SK-N-SH (cell line): ENCODE results near the gene NRCAM. TPM values are rescaled to one million over a fixed set of nuclear protein-coding genes. Genes with fewer than 3 reads are reported as not detected.

Experiments
- CTCF ChIA-PET: fragments of 300-600, 350-600 bp; formaldehyde crosslinking; extraction: SDS; loops from one replicate; lab custom pipeline; 2021; lab: Yijun Ruan, JAX
- POLR2A ChIA-PET: fragments of 350-600 bp; sonication (Branson Sonifier 250); formaldehyde crosslinking; extraction: SDS; loops from one replicate; lab custom pipeline; 2020; ENCODE audit warnings: antibody characterized with exemption, inconsistent platforms; lab: Yijun Ruan, JAX
- DNase-seq: peaks from one replicate; pipeline ENCODE4 v3.0.0; 2012
- H2AFZ ChIP-seq: fragments of 200-600 bp; sonication (generic); 2 replicates; pipeline ENCODE4 v1.8.1; 2016; ENCODE audit warnings: antibody characterized with exemption, mild to moderate bottlenecking, low read depth
- H3F3A ChIP-seq: fragments of 200-600 bp; sonication (generic); replicated peaks from 2 replicates; pipeline ENCODE3; 2016; ENCODE audit warnings: antibody characterized with exemption, mild to moderate bottlenecking; ENCODE audit not compliant: insufficient read depth
- H3K27ac ChIP-seq, 2 experiments: fragments of 200-500 bp in 1 of 2; fragments of 200-600 bp in 1 of 2; sonication (Bioruptor generic) in 1 of 2; sonication (generic), shearing (Covaris generic) in 1 of 2; 2 replicates each; pipeline versions ENCODE4 v1.5.1 to v1.6.1; 2014 to 2016; ENCODE audit warnings: low read depth in 2 of 2, inconsistent platforms in 1 of 2, low read length in 1 of 2, mild to moderate bottlenecking in 1 of 2, mixed read lengths in 1 of 2
- H3K27me3 ChIP-seq: fragments of 200-600 bp; sonication (generic), shearing (Covaris generic); 2 replicates; pipeline ENCODE4 v1.6.1; 2016; ENCODE audit warnings: mixed run types; ENCODE audit not compliant: insufficient read depth
- H3K36me3 ChIP-seq, 2 experiments: fragments of 200-500 bp in 1 of 2; fragments of 200-600 bp in 1 of 2; sonication (Bioruptor generic) in 1 of 2; sonication (generic) in 1 of 2; replicated peaks in 1 of 2; 2 replicates each; pipeline versions ENCODE3 to v1.5.1; 2014 to 2016; ENCODE audit warnings: low read length in 1 of 2, mild to moderate bottlenecking in 1 of 2; ENCODE audit not compliant: insufficient read depth in 2 of 2, control insufficient read depth in 1 of 2
- H3K4me1 ChIP-seq, 2 experiments: fragments of 200-500 bp in 1 of 2; fragments of 200-600 bp in 1 of 2; sonication (Bioruptor generic) in 1 of 2; sonication (generic), shearing (Covaris generic) in 1 of 2; 2 replicates each; pipeline versions ENCODE4 v1.5.1 to v1.6.1; 2014 to 2016; ENCODE audit warnings: low read depth in 1 of 2, low read length in 1 of 2, mixed run types in 1 of 2; ENCODE audit not compliant: insufficient read depth in 2 of 2, control insufficient read depth in 1 of 2
- H3K4me2 ChIP-seq: fragments of 200-600 bp; sonication (generic), shearing (Covaris generic); 2 replicates; pipeline ENCODE4 v1.6.1; 2017; ENCODE audit warnings: mixed run types
- H3K4me3 ChIP-seq, 2 experiments: fragments of 200-500 bp in 1 of 2; fragments of 200-600 bp in 1 of 2; sonication (Bioruptor generic) in 1 of 2; sonication (generic), shearing (Covaris generic) in 1 of 2; 2 replicates each; pipeline versions ENCODE4 v1.5.1 to v1.8.1; 2014 to 2016; ENCODE audit warnings: low read depth in 2 of 2, inconsistent platforms in 1 of 2, low read length in 1 of 2, mild to moderate bottlenecking in 1 of 2, mixed read lengths in 1 of 2, moderate library complexity in 1 of 2
- H3K79me2 ChIP-seq: fragments of 200-600 bp; sonication (generic); 2 replicates; pipeline ENCODE4 v1.8.1; 2017; ENCODE audit warnings: mild to moderate bottlenecking; ENCODE audit not compliant: insufficient read depth
- H3K9ac ChIP-seq: fragments of 200-600 bp; sonication (generic); 2 replicates; pipeline ENCODE4 v1.6.1; 2017; ENCODE audit warnings: mixed run types
- H3K9me2 ChIP-seq: fragments of 200-600 bp; sonication (generic); 2 replicates; pipeline ENCODE4 v1.6.1; 2017; ENCODE audit warnings: mixed run types
- H3K9me3 ChIP-seq: fragments of 200-600 bp; sonication (generic); 2 replicates; pipeline ENCODE4 v1.6.1; 2017; ENCODE audit warnings: mixed run types, mild to moderate bottlenecking, moderate library complexity
- H4K20me1 ChIP-seq: fragments of 200-600 bp; sonication (generic); 2 replicates; pipeline ENCODE4 v1.6.1; 2017; ENCODE audit warnings: mild to moderate bottlenecking, mixed run types; ENCODE audit not compliant: insufficient read depth
- ELF1 ChIP-seq: IDR thresholded peaks from 2 replicates; pipeline ENCODE4 v1.4.0; 2012
- EP300 ChIP-seq, 2 experiments: IDR thresholded peaks; 2 replicates each; pipeline versions ENCODE4 v1.4.0 to v1.6.1; 2012; ENCODE audit warnings: borderline replicate concordance in 1 of 2, low read depth in 1 of 2, low read length in 1 of 2
- EZH2phosphoT487 ChIP-seq: fragments of 200-600 bp; sonication (generic); IDR thresholded peaks from 2 replicates; pipeline ENCODE4 v1.6.1; 2017; ENCODE audit warnings: low read depth, mixed run types, mild to moderate bottlenecking, antibody characterized with exemption, moderate library complexity, borderline replicate concordance
- FOXJ3 ChIP-seq: sonication (generic); formaldehyde crosslinking; IDR thresholded peaks from 2 replicates; pipeline ENCODE4 v1.5.1; 2020; ENCODE audit warnings: mild to moderate bottlenecking, missing genetic modification reagents
- GATA2 ChIP-seq: sonication (generic); formaldehyde crosslinking; IDR thresholded peaks from 2 replicates; pipeline ENCODE4 v1.5.0; 2020; ENCODE audit warnings: mild to moderate bottlenecking, missing genetic modification reagents
- MEF2A ChIP-seq: IDR thresholded peaks from 2 replicates; pipeline ENCODE4 v1.4.0; 2012; ENCODE audit warnings: low read depth, borderline replicate concordance
- MXI1 ChIP-seq: IDR thresholded peaks from 2 replicates; pipeline ENCODE4 v1.6.1; 2012; ENCODE audit warnings: mild to moderate bottlenecking, low read depth, low read length, improper control_type of control experiment
- NFIC ChIP-seq: IDR thresholded peaks from 2 replicates; pipeline ENCODE4 v1.4.0; 2012; ENCODE audit warnings: borderline replicate concordance
- POLR2AphosphoS5 ChIP-seq: IDR thresholded peaks from 2 replicates; pipeline ENCODE4 v1.6.1; 2012; ENCODE audit warnings: low read depth, low read length
- RCOR1 ChIP-seq: fragments of 150-350 bp; IDR thresholded peaks from 2 replicates; pipeline ENCODE4 v1.6.1; 2017; ENCODE audit warnings: antibody characterized with exemption, low read length
- RFX5 ChIP-seq: IDR thresholded peaks from 2 replicates; pipeline ENCODE4 v1.6.1; 2012; ENCODE audit warnings: mild to moderate bottlenecking, improper control_type of control experiment, low read length
- SIN3A ChIP-seq: IDR thresholded peaks from 2 replicates; pipeline ENCODE4 v1.6.1; 2012; ENCODE audit warnings: low read depth, mild to moderate bottlenecking, low read length, moderate library complexity, borderline replicate concordance
- SMC3 ChIP-seq: IDR thresholded peaks from 2 replicates; pipeline ENCODE4 v1.6.1; 2012; ENCODE audit warnings: low read depth, low read length, improper control_type of control experiment
- WGBS: methylation state at CpG from one replicate; pipeline ENCODE4 v1.1.6; 2017; ENCODE audit warnings: low lambda C conversion rate; 5-methylcytosine and 5-hydroxymethylcytosine counted together
- polyA plus RNA-seq, 3 experiments: library from polyadenylated mRNA; depleted of rRNA; stranded (reverse); fragments of >200 nt; gene quantifications; 2 replicates each; pipeline ENCODE4 v1.2.3, GENCODE V29; 2012
- TF ChIP-seq, protein P1 (sequence below): IDR thresholded peaks from 2 replicates; pipeline ENCODE4 v1.4.0; 2012; ENCODE audit warnings: low read depth, borderline replicate concordance
- TF ChIP-seq, protein P2 (sequence below): fragments of 150-350 bp; IDR thresholded peaks from 2 replicates; pipeline ENCODE4 v1.6.1; 2016; ENCODE audit warnings: mild to moderate bottlenecking, low read depth, low read length
- TF ChIP-seq, protein P3 (sequence below): fragments of 150-350 bp; IDR thresholded peaks from 2 replicates; pipeline ENCODE4 v1.6.1; 2017; ENCODE audit warnings: antibody characterized with exemption, low read length, low read depth, borderline replicate concordance
- TF ChIP-seq, protein P4 (sequence below): IDR thresholded peaks from 2 replicates; pipeline ENCODE4; 2012

The NRCAM gene
- polyA plus RNA-seq, 1 of the 3 experiments (the other 2 are of a cell fraction): 1.1 TPM

DNA sequence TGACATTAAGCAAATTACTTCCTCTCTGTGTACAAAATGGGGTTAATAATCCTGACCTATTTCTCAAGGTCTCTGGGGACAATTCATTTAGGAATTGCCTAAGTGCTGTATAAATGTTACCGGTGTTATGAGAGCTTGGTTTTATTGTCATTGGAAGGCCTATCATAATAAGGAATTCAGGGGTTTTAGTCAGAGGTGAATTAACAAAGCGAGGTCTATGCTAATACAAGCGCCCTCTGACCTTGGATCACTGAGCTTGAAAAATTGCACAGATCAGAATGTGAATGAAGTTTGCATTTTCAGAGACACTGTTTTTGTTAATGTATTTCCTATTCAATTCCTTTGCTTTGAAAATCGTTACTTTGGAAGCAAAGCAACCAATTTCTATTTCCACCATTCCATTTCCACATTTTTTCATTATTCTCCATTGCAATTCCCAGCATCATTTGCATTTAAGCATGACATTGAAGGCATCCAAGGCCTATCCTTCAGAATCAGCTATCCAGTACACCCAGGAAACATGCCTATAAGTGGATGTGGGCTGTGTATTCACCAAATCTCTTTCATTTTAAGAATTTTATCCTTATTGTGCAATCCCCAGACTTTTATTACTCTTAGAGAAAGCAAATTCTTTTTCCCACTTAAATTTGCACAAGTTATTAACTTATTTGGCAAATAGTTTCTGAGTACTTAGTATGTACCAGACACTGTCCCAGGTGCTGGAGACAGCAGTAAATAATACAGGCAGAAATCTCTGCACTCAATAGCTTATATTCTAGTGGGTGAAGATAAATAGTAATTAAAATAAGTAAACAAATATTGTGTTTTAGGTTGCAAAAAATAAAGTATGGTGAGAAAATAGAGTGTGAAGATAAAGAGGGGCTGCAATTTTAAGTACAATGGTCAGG is 133.1 kb downstream of the NRCAM start:
- Histone ChIP-seq H3K4me3 (no peak overlapping the region), H3K27me3 (no peaks in the 10 kb centered on the region), H3K9ac (no peak overlapping the region), H3F3A (no peaks in the 10 kb centered on the region), H3K4me1 (peaks cover 0 to 23% of the 10 kb centered on the region in 2 experiments; a peak in 2 of 4 replicates), H2AFZ (no peak overlapping the region), H3K9me2 (no peaks in the 10 kb centered on the region), H3K4me2 (no peak overlapping the region), H3K79me2 (no peaks in the 10 kb centered on the region), H3K27ac (peak overlapping the region in 1 of 2 experiments; percentile 18; a peak in 1 of 4 replicates), H3K36me3 (no peaks in the 10 kb centered on the region), H4K20me1 (no peaks in the 10 kb centered on the region), H3K9me3 (no peaks in the 10 kb centered on the region)
- no peak for TF ChIP-seq ELF1
- TF ChIP-seq SMC3: no peak
- TF ChIP-seq MEF2A: no peak
- TF ChIP-seq MXI1: no peak
- no peak for TF ChIP-seq NFIC
- TF ChIP-seq, protein P1, sequence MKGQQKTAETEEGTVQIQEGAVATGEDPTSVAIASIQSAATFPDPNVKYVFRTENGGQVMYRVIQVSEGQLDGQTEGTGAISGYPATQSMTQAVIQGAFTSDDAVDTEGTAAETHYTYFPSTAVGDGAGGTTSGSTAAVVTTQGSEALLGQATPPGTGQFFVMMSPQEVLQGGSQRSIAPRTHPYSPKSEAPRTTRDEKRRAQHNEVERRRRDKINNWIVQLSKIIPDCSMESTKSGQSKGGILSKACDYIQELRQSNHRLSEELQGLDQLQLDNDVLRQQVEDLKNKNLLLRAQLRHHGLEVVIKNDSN: no peak
- no peak for TF ChIP-seq SIN3A
- TF ChIP-seq RFX5: no peak
- POLR2A ChIA-PET: no interaction called here
- DNase-seq: no peak
- CTCF ChIA-PET: interaction anchor here (0.8 to 1.7 kb wide), 7 partner anchors 12 to 133 kb away, joined by 3 to 13 read pairs (median 4); partner anchors contain the start of gene NRCAM
- WGBS: 57% methylated on average over 4 of the region's 4 CpGs

DNA sequence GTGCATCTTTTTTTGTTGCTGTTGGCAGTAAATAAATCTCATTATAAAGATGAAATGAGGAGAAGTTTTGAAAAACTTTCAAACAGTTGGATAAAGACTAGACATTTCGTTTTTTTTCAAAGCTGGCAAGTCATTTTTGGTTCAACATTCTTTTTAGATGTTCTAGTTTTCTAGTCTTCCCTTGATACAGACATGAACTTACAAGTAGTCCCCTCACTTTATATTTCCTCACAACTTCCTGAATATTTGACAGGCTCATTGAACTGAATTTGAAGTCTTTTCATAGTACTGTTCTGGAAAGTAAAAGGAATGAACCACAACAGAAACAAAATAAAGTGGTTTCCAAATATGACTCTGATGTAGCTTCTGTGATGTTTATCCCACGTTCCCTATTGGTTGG is 134.2 kb downstream of the NRCAM start:
- Histone ChIP-seq H3K4me1 (peaks cover 0 to 14% of the 10 kb centered on the region in 2 experiments; a peak in 2 of 4 replicates), H3K79me2 (no peaks in the 10 kb centered on the region), H2AFZ (no peak overlapping the region), H3K9ac (no peak overlapping the region), H3K9me2 (no peaks in the 10 kb centered on the region), H3K4me2 (no peak overlapping the region), H3K36me3 (no peaks in the 10 kb centered on the region), H4K20me1 (no peaks in the 10 kb centered on the region), H3K27me3 (no peaks in the 10 kb centered on the region), H3K4me3 (no peak overlapping the region), H3F3A (no peaks in the 10 kb centered on the region), H3K9me3 (no peaks in the 10 kb centered on the region), H3K27ac (no peak overlapping the region; a peak in 1 of 4 replicates)
- TF ChIP-seq EZH2phosphoT487 (no peak), POLR2AphosphoS5 (no peak), GATA2 (CRISPR knock-in tag) (no peak), RCOR1 (no peak), EP300 (IDR thresholded peaks at IDR 0.05; ENCODE audit: borderline replicate concordance in 1 of 2, low read depth in 1 of 2, low read length in 1 of 2) (no peak), FOXJ3 (CRISPR knock-in tag) (no peak)
- TF ChIP-seq, protein P2, sequence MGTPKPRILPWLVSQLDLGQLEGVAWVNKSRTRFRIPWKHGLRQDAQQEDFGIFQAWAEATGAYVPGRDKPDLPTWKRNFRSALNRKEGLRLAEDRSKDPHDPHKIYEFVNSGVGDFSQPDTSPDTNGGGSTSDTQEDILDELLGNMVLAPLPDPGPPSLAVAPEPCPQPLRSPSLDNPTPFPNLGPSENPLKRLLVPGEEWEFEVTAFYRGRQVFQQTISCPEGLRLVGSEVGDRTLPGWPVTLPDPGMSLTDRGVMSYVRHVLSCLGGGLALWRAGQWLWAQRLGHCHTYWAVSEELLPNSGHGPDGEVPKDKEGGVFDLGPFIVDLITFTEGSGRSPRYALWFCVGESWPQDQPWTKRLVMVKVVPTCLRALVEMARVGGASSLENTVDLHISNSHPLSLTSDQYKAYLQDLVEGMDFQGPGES: no peak
- TF ChIP-seq, protein P3, sequence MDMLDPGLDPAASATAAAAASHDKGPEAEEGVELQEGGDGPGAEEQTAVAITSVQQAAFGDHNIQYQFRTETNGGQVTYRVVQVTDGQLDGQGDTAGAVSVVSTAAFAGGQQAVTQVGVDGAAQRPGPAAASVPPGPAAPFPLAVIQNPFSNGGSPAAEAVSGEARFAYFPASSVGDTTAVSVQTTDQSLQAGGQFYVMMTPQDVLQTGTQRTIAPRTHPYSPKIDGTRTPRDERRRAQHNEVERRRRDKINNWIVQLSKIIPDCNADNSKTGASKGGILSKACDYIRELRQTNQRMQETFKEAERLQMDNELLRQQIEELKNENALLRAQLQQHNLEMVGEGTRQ: no peak
- TF ChIP-seq, protein P4, sequence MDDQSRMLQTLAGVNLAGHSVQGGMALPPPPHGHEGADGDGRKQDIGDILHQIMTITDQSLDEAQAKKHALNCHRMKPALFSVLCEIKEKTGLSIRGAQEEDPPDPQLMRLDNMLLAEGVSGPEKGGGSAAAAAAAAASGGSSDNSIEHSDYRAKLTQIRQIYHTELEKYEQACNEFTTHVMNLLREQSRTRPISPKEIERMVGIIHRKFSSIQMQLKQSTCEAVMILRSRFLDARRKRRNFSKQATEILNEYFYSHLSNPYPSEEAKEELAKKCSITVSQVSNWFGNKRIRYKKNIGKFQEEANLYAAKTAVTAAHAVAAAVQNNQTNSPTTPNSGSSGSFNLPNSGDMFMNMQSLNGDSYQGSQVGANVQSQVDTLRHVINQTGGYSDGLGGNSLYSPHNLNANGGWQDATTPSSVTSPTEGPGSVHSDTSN: no peak
- no peak for DNase-seq
- ChIA-PET POLR2A (no interaction called here), CTCF (interaction anchor here (0.8 to 1.0 kb wide), 2 partner anchors 134 to 175 kb away, joined by 3 to 4 read pairs; partner anchors contain the start of gene NRCAM)
- 32% methylated on average over 2 of the region's 2 CpGs for WGBS
